ENCODE results near the gene HS6ST2.

Gene HS6ST2

DNA sequence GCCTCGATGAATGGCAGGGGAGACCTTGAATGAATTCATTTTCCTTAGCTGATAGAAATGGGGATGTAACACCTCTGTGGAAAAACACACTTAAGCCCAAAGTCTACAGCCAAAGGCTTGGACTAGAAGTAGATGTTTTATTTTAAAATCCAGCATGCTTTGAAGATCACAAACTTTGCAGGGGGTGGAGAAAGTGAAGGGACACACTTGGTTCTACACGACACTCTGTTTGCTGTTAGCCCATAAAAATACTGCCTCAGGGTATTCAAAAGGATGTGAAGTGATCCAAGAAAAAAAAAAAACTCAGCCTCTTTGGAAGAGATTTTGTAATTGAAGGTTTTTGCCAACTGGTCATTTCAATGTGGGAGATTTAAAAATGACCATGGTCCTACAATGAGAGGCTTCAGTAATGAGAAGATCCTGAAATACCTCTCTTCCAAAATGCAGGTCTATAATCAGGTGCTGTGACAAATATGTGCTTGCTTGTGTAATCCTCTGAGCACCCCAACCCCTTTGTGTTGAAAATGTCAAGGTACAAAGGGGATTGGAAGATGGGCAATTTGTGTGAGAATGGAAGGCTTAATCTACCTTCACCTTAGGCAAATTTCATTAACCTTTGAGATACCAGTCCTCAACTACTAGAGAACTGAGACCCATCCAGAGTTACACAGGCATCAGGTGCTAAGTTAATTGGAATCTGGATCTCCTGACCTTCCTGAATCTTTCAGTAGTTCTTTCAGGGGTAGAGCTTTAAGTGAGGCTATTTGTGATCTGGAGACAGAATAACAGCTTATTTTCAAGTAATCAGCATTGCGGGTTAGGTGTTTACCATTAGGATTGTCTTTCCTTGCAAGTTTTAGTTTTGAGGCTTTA, 82.5 kb downstream of the HS6ST2 start:
- TF ChIP-seq, protein P1, sequence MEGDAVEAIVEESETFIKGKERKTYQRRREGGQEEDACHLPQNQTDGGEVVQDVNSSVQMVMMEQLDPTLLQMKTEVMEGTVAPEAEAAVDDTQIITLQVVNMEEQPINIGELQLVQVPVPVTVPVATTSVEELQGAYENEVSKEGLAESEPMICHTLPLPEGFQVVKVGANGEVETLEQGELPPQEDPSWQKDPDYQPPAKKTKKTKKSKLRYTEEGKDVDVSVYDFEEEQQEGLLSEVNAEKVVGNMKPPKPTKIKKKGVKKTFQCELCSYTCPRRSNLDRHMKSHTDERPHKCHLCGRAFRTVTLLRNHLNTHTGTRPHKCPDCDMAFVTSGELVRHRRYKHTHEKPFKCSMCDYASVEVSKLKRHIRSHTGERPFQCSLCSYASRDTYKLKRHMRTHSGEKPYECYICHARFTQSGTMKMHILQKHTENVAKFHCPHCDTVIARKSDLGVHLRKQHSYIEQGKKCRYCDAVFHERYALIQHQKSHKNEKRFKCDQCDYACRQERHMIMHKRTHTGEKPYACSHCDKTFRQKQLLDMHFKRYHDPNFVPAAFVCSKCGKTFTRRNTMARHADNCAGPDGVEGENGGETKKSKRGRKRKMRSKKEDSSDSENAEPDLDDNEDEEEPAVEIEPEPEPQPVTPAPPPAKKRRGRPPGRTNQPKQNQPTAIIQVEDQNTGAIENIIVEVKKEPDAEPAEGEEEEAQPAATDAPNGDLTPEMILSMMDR (conservative IDR thresholded peaks at IDR 0.05; ENCODE audit: control insufficient read depth, insufficient read depth, low read depth, low read length) = no peak
- DNase-seq (ENCODE audit: low read depth) = no peak
- H3K4me3 ChIP-seq (ENCODE audit: control insufficient read depth, low read depth, low read length) = no peak overlapping the region

DNA sequence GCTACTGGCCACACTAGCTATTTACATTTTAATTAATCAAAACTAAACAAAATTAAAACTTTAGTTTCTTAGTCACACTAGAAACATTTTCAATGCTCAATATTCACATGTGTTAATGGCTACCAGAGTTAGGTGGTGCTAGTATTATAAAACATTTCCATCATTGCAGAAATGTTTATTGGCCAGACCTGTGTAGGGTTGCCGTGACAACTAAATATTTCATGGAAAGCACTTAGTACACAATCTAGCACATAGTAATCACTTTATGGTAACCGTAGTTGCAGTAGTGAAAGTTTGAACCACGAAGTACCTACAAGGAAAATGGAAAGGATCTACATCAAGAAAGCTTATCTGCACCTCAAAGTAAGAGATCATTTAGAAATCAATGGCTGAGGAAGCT, 95.9 kb downstream of the HS6ST2 start:
- TF ChIP-seq, protein P1 (conservative IDR thresholded peaks at IDR 0.05; ENCODE audit: control insufficient read depth, insufficient read depth, low read depth, low read length) = no peak
- H3K4me3 ChIP-seq (ENCODE audit: control insufficient read depth, low read depth, low read length) = no peak overlapping the region
- no peak for DNase-seq (ENCODE audit: low read depth)

DNA sequence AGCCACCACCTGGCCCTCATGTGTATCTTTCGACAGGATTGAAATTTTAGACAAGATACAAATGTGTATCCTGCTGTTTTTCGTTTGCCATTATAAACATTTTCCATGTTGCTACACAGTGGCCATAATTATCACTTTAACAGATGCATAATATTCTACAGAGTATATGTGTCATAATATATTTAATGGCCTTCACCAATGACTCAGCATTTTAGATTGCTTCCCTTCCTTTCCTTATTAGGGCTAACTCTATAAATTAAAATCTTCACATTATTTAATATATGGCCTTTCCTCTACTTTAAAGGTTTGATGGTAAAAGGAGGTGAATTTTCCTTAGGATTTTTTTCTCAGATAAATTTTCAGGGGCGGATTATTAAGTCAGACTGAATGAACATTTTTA, 97.4 kb downstream of the HS6ST2 start:
- no peak for DNase-seq (ENCODE audit: low read depth)
- H3K4me3 ChIP-seq (ENCODE audit: control insufficient read depth, low read depth, low read length) = no peak overlapping the region
- TF ChIP-seq, protein P1 (conservative IDR thresholded peaks at IDR 0.05; ENCODE audit: control insufficient read depth, insufficient read depth, low read depth, low read length) = no peak

DNA sequence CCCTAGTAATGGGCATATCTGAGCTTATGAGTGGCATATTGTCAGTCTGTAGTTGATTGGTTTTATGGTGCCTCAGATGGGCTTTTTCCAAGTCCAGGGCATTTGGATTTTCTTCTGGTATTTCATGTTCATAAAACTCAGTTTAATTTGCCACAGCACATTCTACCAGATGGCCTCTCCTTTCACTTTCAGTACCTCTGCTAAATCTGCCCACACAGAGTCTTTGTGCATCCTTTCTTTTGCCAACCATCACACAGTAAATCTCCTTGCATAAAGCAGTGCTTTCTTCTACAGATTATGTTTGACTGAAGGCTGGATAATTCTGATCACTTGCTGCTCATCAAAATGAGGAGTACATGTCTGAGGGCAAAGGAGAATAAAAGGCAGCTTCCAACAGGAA, 98.2 kb downstream of the HS6ST2 start:
- no peak for DNase-seq (ENCODE audit: low read depth)
- TF ChIP-seq, protein P1 (conservative IDR thresholded peaks at IDR 0.05; ENCODE audit: control insufficient read depth, insufficient read depth, low read depth, low read length) = no peak
- no peak overlapping the region for H3K4me3 ChIP-seq (ENCODE audit: control insufficient read depth, low read depth, low read length)

DNA sequence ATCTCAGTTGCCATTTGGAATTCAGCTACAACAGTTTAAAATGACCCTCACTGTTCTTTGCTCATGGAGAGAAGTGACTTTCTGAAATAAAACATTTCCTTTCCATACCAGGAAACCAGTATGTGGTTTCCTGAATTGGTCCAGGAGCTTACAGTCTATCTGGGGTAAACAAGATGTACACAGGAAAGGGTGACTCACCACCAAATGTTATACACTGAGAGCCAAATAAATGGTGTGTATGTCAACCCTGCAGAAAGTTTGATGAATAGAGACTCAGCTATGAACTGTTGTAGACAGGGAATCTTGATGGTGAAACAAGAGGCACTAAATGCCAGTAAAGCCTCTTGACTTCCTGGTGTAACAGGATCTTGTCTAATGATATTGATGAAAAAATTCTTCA, 100.4 kb downstream of the HS6ST2 start:
- DNase-seq (ENCODE audit: low read depth) = peak; percentile 37
- no peak overlapping the region for H3K4me3 ChIP-seq (ENCODE audit: control insufficient read depth, low read depth, low read length)
- TF ChIP-seq, protein P1 (conservative IDR thresholded peaks at IDR 0.05; ENCODE audit: control insufficient read depth, insufficient read depth, low read depth, low read length) = no peak

DNA sequence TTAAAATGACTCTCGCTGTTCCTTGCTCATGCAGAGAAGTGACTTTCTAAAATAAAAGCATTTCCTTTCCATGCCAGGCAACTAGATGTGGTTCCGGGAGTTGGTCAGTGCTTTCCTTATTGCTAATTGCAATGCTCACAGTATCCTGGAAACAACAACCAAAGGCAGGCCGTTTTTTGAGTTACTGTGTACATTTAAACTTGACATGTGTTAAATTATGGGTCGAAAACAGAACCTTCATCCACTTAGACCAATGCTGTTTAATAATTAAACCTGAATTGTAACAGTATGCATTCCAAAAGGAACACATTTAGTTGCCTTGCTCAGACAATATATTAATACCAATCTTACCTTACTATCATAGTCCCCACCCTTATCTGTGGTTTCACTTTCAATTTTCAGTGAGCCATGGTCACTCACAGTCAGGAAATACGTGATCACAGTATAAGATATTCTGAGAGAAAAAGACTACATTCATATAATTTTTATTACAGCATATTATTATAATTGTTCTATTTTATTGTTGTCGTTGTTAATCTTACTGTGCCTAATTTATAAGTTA, 102.6 kb downstream of the HS6ST2 start:
- no peak for DNase-seq (ENCODE audit: low read depth)
- TF ChIP-seq, protein P1 (conservative IDR thresholded peaks at IDR 0.05; ENCODE audit: control insufficient read depth, insufficient read depth, low read depth, low read length) = no peak

More for the DNA sequence above, 102.6 kb downstream of the HS6ST2 start:
- no peak overlapping the region for H3K4me3 ChIP-seq (ENCODE audit: control insufficient read depth, low read depth, low read length)

Measured in fibroblast of mammary gland (primary cell).